Endodermal cell (in vitro differentiated cells): ENCODE results near the gene PNKD. TPM values are rescaled to one million over a fixed set of nuclear protein-coding genes. Genes with fewer than 3 reads are reported as not detected.
A peak's percentile ranks its signal among the peaks of the same experiment; 100 is the strongest.
"Not testable (repeated sequence)": the region's sequence is repeated elsewhere in the genome, so short reads cannot be mapped to it uniquely, and the experiment has no call there.

Experiments used
- DNase-seq: peaks from one replicate; pipeline ENCODE4 v3.0.0-alpha.2; 2017
- H3K27ac ChIP-seq: 2 replicates; pipeline ENCODE4 v1.5.1; 2013; ENCODE audit warnings: mild to moderate bottlenecking, low read depth, low read length, moderate library complexity
- H3K27me3 ChIP-seq: 2 replicates; pipeline ENCODE4 v1.6.1; 2013; ENCODE audit warnings: mild to moderate bottlenecking, low read length, moderate library complexity; ENCODE audit not compliant: insufficient read depth, control insufficient read depth, poor library complexity, severe bottlenecking
- H3K36me3 ChIP-seq: 2 replicates; pipeline ENCODE4 v1.7.0; 2013; ENCODE audit warnings: mild to moderate bottlenecking, low read length, moderate library complexity; ENCODE audit not compliant: control insufficient read depth, insufficient read depth
- H3K4me1 ChIP-seq: one replicate; pipeline ENCODE4 v1.7.0; 2013; ENCODE audit warnings: low read length; ENCODE audit not compliant: control insufficient read depth, insufficient read depth
- H3K4me3 ChIP-seq: 2 replicates; pipeline ENCODE4 v1.5.1; 2013; ENCODE audit warnings: mild to moderate bottlenecking, low read length, moderate library complexity
- H3K9ac ChIP-seq: 2 replicates; pipeline ENCODE4 v1.6.1; 2013; ENCODE audit warnings: mild to moderate bottlenecking, low read length, moderate library complexity; ENCODE audit not compliant: poor library complexity, severe bottlenecking; ENCODE audit errors: extremely low read depth
- H3K9me3 ChIP-seq: 2 replicates; pipeline ENCODE4 v1.6.1; 2013; ENCODE audit warnings: mild to moderate bottlenecking, low read length, moderate library complexity; ENCODE audit not compliant: control insufficient read depth
- H3K27ac Mint-ChIP-seq: 2 replicates; pipeline ENCODE4 v1.8.0; 2020; ENCODE audit warnings: mixed read lengths
- H3K27me3 Mint-ChIP-seq: 2 replicates; pipeline ENCODE4 v1.8.0; 2021; ENCODE audit warnings: mild to moderate bottlenecking, mixed read lengths; ENCODE audit not compliant: insufficient read depth
- H3K36me3 Mint-ChIP-seq: 2 replicates; pipeline ENCODE4 v1.8.0; 2020; ENCODE audit warnings: low read depth, mixed read lengths
- H3K4me1 Mint-ChIP-seq: 2 replicates; pipeline ENCODE4 v1.8.0; 2020; ENCODE audit warnings: mixed read lengths
- H3K4me3 Mint-ChIP-seq: 2 replicates; pipeline ENCODE4 v1.8.0; 2020; ENCODE audit warnings: mild to moderate bottlenecking, moderate library complexity, mixed read lengths
- H3K9me3 Mint-ChIP-seq: 2 replicates; pipeline ENCODE4 v1.8.0; 2020; ENCODE audit warnings: mild to moderate bottlenecking, mixed read lengths
- WGBS, 2 experiments: methylation state at CpG; one replicate each; pipeline versions ENCODE4 v1.1.5 to v1.1.7; 2013; ENCODE audit warnings: missing lambda C conversion rate in 2 of 2, mixed read lengths in 1 of 2; ENCODE audit not compliant: insufficient coverage in 1 of 2, insufficient read length in 1 of 2; 5-methylcytosine and 5-hydroxymethylcytosine counted together
- total RNA-seq, 2 donors: library from RNA; stranded (reverse); fragmentation: NEBNext Ultra II Directional in 1 of 2; extraction: Animal tissue kit (Norgen Biotek cat#: 25700) in 1 of 2; gene quantifications; 2 replicates in 1 of 2; 3 replicates in 1 of 2; pipeline ENCODE4 v1.2.1, GENCODE V29; 2021
- TF ChIP-seq, protein P1 (sequence below): fragments of 200-600 bp; sonication (generic); conservative IDR thresholded peaks from 2 replicates; pipeline ENCODE4 v1.5.0; 2021; ENCODE audit warnings: antibody characterized with exemption, mild to moderate bottlenecking

The PNKD gene
- total RNA-seq, 2 donors from 2014 or later = 33.9 to 39.6 TPM

DNA sequence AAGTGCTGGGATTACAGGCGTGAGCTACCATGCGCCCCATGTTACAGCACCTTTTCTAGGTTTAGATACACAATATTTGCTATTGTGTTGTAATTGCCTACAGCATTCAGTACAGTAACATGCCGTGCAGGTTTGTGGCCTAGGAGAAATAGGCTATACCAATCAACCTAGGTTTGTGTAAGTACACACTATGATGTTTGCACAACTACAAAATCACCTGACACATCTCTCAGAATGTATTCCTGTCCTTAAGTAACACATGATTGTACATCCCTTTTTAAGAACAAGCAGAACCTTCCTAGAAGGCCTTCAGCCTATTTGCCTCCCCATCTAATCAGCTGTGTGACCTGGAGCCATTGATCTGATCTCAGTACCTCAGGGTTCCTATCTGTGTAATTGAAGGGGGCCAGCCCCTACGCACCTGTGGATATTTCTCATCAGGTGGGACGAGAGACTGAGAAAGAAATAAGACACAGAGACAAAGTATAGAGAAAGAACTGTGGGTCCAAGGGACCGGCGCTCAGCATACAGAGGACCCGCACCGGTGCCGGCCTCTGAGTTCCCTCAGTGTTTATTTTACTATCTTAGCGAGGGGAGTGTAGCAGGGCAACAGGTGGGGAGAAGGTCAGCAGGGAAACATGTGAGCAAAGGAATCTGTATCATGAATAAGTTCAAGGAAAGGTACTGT is 40.7 kb downstream of the PNKD start:
- peak overlapping the region; percentile 78 for H3K27ac Mint-ChIP-seq
- no peaks in the 10 kb centered on the region for H3K36me3 Mint-ChIP-seq
- no peaks in the 10 kb centered on the region for H3K27me3 Mint-ChIP-seq
- WGBS, 2 experiments = 90 to 91% methylated on average over 3 to 11 of the region's 11 CpGs
- peaks cover 21% of the 10 kb centered on the region for H3K4me1 Mint-ChIP-seq
- no peaks in the 10 kb centered on the region for H3K27me3 ChIP-seq
- H3K36me3 ChIP-seq = no peaks in the 10 kb centered on the region
- H3K9ac ChIP-seq = no peak overlapping the region
- TF ChIP-seq, protein P1, sequence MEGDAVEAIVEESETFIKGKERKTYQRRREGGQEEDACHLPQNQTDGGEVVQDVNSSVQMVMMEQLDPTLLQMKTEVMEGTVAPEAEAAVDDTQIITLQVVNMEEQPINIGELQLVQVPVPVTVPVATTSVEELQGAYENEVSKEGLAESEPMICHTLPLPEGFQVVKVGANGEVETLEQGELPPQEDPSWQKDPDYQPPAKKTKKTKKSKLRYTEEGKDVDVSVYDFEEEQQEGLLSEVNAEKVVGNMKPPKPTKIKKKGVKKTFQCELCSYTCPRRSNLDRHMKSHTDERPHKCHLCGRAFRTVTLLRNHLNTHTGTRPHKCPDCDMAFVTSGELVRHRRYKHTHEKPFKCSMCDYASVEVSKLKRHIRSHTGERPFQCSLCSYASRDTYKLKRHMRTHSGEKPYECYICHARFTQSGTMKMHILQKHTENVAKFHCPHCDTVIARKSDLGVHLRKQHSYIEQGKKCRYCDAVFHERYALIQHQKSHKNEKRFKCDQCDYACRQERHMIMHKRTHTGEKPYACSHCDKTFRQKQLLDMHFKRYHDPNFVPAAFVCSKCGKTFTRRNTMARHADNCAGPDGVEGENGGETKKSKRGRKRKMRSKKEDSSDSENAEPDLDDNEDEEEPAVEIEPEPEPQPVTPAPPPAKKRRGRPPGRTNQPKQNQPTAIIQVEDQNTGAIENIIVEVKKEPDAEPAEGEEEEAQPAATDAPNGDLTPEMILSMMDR = no peak
- H3K9me3 ChIP-seq = no peaks in the 10 kb centered on the region
- H3K4me3 Mint-ChIP-seq = no peak overlapping the region
- no peak overlapping the region for H3K4me3 ChIP-seq
- DNase-seq = peak; percentile 42
- H3K4me1 ChIP-seq = no peaks in the 10 kb centered on the region
- H3K9me3 Mint-ChIP-seq = no peaks in the 10 kb centered on the region
- no peak overlapping the region for H3K27ac ChIP-seq

DNA sequence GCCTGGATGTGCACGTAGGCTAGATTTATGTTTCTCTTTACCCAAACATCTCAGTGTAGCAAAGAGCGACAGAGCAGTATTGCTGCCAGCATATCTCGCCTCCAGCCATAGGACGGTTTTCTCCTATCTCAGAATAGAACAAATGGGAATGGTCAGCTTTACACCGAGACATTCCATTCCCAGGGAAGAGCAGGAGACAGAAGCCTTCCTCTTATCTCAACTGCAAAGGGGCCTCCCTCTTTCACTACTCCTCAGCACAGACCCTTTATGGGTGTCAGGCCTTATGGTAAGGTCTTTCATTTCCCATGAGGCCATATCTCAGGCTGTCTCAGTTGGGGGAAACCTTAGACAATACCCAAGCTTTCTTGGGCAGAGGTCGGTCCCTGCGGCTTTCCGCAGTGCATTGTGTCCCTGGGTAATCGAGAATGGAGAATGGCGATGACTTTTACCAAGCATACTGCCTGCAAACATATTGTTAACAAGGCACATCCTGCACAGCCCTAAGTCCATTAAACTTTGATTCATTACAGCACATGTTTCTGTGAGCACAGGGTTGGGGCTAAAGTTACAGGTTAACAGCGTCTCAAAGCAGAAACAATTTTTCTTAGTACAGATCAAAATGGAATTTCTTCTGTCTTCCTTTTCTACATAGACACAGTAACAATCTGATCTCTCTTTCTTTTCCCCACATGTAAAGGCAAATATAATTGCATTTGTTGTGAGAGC is 41.4 kb downstream of the PNKD start:
- H3K4me3 Mint-ChIP-seq, H3K36me3 Mint-ChIP-seq, H3K9me3 Mint-ChIP-seq, H3K9me3 ChIP-seq, H3K4me3 ChIP-seq, H3K36me3 ChIP-seq, H3K4me1 ChIP-seq, H3K27me3 ChIP-seq, H3K27me3 Mint-ChIP-seq: not testable (repeated sequence)
- peaks cover 24% of the 10 kb centered on the region for H3K4me1 Mint-ChIP-seq
- H3K27ac Mint-ChIP-seq = peak overlapping the region; percentile 78
- peak; percentile 48 for DNase-seq
- Histone ChIP-seq H3K9ac (peak overlapping the region; percentile 18), H3K27ac (peak overlapping the region; percentile 72)
- 84 to 87% methylated on average over 4 to 11 of the region's 11 CpGs for WGBS, 2 experiments

DNA sequence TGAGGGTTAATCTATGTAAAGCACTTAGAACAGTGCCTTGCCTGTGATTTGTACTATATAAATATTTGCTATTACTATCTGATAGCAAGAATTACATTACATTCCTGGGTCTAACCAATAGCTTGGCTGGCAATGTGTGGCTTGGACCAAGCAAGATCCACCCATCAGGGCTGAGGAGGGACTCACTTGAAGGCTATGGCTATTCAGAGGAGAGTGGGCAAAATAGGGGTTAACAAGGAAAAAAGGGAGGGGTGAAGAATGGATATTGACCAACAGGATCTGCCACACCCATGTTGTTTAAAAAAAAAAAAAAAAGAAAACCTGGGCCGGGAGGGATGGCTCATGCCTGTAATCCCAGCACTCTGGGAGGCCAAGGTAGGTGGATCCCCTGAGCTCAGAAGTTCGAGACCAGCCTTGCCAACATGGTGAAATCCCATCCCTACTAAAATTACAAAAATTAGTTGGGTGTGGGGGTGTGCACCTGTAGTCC is 42.0 kb downstream of the PNKD start:
- Histone ChIP-seq H3K4me1 (no peaks in the 10 kb centered on the region), H3K9ac (no peak overlapping the region), H3K27me3 (no peaks in the 10 kb centered on the region), H3K27ac (no peak overlapping the region), H3K36me3 (no peaks in the 10 kb centered on the region), H3K9me3 (no peaks in the 10 kb centered on the region), H3K4me3 (no peak overlapping the region)
- DNase-seq = no peak
- Mint-ChIP-seq H3K36me3 (no peaks in the 10 kb centered on the region), H3K27me3 (no peaks in the 10 kb centered on the region), H3K27ac (peak overlapping the region; percentile 78), H3K4me1 (peaks cover 27% of the 10 kb centered on the region), H3K4me3 (no peak overlapping the region), H3K9me3 (no peaks in the 10 kb centered on the region)
- TF ChIP-seq, protein P1 = no peak
- whole genome bisulfite sequencing, 2 experiments = 73% methylated on average over 2 of the region's 2 CpGs; no CpG with 5 or more reads in 1 of the 2 experiments
